T-helper 2 cell treated with Interferon-gamma antibody and Interleukin-4, amounts not matched to agents 100 ng/mL and 5 ng/mL, for 36 hours (primary cell): Measurements from ENCODE around the gene ISLR. TPM values are rescaled to one million over a fixed set of nuclear protein-coding genes. Genes with fewer than 3 reads are reported as not detected.

ENCODE experiments used
- intact Hi-C: fragments of 100-400 bp; cut with micrococcal nuclease; formaldehyde crosslinking; loops from one replicate; pipeline ENCODE4 v1.15.1; 2023
- total RNA-seq: library from RNA; stranded (reverse); gene quantifications from 2 replicates; pipeline ENCODE4 v1.2.3, GENCODE V29; 2022

Gene ISLR
- total RNA-seq, 1 donor from 2014 or later, result not detected

DNA sequence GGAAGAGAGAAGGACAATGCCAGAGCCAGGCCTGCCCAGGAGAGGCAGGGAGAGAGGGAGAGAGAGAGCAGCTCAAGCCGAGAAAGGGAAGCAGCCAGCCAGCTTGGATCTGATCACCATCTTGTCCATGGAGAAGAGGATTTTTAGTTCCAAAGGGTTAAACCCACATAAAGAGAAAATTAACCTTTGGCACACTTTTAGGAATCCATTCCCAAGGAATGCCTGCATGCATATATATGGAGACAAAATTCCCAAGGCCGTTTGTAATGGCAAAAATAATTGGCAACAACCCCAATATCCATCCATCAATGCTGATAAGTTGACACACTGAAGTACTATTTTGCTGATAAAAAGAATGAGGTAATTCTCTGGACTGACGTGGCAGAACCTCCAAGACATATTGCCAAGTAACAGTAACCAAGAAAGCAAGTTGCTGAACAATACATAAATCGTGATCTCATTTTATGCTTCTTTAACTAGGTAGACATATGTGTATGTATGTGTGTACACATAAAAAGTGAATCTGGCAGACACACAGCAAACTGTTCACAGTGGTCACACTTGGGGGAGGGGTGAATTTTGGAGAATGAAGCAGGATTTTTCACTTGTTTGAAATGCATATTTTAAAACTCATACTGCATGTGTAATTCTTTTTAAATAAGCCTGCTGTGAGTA lies 36.6 kb downstream of the ISLR start:
- intact Hi-C loops, result no loop called here

DNA sequence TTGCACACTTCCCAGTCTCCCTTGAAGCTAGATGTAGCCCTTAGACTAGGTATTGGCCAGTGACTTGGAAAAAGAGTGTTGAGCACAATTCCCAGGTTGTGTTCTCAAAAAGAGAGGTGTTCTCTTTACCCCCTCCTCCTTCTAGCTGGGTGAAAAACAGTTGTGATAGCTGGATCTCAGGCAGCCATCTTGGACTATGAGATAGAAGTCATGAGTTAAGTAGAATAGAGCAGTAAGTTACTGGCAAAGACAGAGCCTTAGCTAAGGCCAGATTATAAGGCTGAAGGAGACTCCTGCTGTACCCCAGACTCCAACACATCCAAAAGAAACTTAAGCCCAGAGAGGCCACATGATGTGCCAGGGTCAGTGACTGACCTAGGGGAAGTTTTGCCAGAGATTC lies 37.2 kb downstream of the ISLR start:
- intact Hi-C loops, result no loop called here

GRCh38 chr15:74211656-74212055 lies 38.1 kb downstream of the ISLR start:
- intact Hi-C loops, result no loop called here

DNA sequence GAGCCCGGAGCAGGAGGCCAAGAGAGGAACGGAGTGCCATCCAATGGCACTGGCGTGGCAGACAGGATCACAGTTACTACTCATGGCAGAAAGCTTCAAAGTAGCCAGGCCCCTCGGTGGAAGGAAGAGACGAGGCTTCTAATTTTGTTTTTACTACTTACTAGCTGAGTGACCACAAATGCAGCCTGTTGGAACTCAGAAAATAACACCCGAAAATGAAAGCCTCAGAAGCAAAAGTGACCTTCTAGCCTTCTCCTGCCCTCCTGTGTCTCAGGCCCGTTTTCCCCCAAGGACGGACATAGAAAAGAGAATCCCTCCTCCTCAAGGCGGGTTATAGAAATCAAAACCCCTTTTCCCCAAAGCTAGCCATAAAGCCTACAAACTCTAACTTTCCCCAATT lies 39.0 kb downstream of the ISLR start:
- intact Hi-C loops, result no loop called here

GRCh38 chr15:74213858-74214284 lies 40.4 kb downstream of the ISLR start:
- intact Hi-C loops, result no loop called here

GRCh38 chr15:74214324-74215021 lies 41.0 kb downstream of the ISLR start:
- intact Hi-C loops, result no loop called here

- intact Hi-C loops, result no loop called here
Measured at GRCh38 chr15:74215958-74216357, 42.4 kb downstream of the ISLR start.

DNA sequence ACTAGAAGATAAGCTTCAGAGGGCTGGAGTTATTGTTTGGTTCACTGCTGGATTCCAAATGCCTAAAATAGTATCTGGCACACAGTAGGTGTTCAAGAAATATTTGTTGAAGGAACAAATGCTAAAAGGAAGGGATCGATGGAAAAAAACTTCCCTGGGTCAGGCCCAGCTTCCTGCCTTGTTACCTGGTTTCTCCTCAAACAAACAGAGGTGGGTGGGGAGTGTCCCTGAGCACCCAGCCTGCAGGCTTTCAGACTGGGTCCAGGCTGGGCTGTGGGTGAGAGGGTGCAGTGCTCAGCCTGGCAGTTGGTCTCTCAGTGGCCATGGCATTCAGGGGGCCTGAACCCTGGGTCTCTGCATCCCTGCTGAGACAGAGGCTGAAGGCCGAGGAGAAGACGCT lies 43.4 kb downstream of the ISLR start:
- intact Hi-C loops, result no loop called here

DNA sequence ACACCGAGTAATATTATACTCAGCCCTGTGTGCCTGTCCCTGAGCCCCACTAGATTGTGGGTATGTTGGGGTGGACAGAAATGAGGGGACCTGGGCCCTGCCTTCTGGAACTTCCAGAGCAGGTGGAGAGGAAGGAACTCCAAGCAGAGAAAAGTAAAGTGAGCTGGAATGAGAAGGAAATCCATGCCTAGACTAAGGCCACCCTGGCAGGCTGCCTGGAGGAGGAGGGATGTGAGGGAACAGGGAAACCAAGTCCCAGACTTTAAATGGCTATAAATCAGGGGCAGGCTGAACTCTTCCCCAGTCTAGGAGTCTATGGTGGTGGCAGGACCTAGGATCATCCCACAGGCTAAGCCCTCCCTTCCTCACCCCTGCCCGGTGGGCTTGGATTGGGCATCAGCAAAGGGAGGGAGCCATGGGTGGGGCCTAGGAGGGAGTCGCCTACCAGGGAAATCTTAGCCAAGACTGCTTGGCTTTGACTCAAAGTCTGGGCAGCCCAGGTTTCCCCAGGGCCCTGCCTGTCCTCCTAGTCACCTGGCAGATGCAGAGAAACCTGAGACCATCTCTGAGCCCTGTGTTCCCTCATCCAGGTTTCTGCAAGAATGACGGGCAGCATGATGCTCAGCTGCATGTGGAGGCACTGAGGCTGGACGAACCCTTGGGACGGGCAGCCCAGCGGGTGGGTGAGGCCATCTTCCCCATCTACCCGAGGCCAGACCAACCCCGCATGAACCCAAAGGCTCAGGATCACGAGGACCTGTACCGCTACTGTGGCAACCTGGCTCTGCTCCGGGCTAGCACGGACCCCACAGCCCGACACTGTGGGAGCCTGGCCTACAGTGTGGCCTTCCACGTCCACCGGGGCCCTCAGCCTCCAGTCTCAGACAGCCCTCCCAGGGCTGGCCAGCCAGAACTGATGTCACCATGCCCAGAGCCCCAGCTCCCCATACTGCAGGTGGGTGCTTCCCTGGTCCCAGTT lies 44.7 kb downstream of the ISLR start:
- intact Hi-C loops, result no loop called here

- intact Hi-C loops, result no loop called here
Measured at GRCh38 chr15:74220475-74221248, 47.2 kb downstream of the ISLR start.

DNA sequence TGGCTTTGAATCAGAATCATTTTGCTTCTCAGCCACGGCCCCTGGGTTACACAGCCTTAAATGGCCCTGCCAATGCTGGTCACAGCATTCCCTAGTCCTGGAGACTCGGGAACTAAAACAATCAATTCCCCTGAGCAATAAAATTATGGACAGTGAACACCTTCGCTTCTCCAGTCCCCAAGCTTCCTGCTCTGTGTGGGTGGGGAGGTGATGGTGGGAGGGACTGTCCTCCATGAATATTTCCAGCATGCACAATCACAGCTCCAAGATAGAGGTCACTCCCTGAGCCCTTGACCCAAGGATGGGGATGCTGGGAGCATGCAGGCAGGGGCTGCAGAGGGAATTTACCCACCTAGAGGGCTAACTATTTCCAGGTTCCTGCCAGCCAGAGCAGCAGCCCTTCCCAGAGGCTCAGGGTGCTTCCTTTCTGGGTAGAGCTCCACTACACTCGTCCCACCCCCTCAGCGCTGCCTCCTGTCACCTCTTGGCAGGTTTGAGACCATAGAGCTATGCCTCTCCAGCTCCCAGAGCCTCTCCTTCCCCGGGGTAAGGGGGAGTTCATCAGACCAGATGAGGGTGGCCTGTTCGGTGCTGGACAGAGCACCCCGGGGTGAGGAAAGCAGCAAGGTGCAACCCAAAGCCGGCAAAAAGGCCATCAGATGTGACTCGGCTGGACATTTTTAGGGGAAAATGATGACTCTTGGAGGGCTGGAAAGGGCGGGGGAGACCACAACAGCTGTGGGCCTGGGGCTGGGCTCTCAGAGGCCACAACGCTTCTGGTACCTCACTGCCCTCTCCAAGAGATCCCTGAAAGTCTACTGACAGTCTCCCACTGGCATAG lies 48.1 kb downstream of the ISLR start:
- intact Hi-C loops, result no loop called here

DNA sequence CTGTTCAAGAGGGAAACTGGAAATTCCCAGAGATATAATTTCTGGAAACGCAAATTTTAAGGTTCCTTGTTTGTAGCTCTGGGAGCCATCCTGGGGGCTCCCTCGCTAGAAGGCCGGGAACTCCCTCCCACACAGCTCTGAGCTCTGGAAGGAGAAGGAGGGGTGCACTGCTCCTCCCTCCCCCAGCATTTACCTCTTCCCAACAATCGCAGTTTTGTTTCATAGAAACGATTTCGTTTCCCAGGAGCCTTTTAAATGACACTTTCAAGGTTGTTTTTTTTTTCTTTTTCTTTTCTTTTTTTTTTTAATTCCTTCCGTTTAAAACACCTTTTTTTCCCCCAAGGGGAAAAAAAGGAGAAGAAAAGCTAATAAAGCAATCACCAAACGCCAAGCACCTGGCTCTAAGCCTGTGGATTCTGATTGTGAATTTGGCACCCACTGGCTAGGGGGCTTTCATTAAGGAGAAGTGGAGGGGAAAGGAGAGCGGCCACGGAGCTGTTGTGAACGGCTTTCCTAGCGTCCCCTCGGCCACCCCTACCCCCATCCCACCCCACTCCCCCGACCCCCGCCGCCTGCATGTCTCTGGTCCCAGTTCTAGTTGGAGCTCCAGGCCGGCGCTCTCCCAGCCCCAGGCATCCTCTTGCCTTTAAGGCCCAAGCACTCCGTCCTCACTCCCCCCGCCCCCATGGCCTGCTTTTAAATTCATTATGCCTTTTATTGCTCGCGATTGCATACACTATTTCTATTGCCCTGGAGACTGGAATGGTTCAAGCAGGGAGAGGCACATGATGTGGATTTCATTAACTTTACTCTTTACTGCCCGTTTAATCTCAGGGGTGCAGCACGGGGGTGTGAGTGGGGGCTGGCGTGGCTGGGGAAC lies 49.0 kb downstream of the ISLR start:
- intact Hi-C loops, result no loop called here

GRCh38 chr15:74225928-74226327 lies 52.4 kb downstream of the ISLR start:
- intact Hi-C loops, result no loop called here

Other genes with a start within 250 kb of the ISLR start
- 0.70 TPM in 2 replicates for gene LOXL1, start 247.2 kb upstream of the ISLR start, total RNA-seq
- 9.8 and 11.5 TPM in 2 replicates for gene STOML1, start 181.4 kb upstream of the ISLR start, total RNA-seq
- 89.5 and 93.0 TPM in 2 replicates for gene PML, start 179.0 kb upstream of the ISLR start, total RNA-seq
- gene GOLGA6A, start 91.2 kb upstream of the ISLR start, total RNA-seq, result not detected in 2 replicates
- not detected in 2 replicates for gene ISLR2, start 43.1 kb upstream of the ISLR start, total RNA-seq
- not detected in 2 replicates for gene STRA6, start 29.1 kb downstream of the ISLR start, total RNA-seq
- not detected in 2 replicates for gene CCDC33, start 62.6 kb downstream of the ISLR start, total RNA-seq
- not detected in 2 replicates for gene CYP11A1, start 193.9 kb downstream of the ISLR start, total RNA-seq